Keratinocyte (primary cell): ENCODE results near the gene MAT1A. TPM values are rescaled to one million over a fixed set of nuclear protein-coding genes. Genes with fewer than 3 reads are reported as not detected.

Source experiments
- DNase-seq: peaks from one replicate; pipeline ENCODE4 v3.0.0-alpha.2; 2011; ENCODE audit warnings: low read depth, missing footprints, low spot score
- FAIRE-seq: peaks from 2 replicates; lab custom pipeline; 2011; peaks lifted over from hg19 to GRCh38; lab: Jason Lieb, UNC
- H2AFZ ChIP-seq: 2 replicates; pipeline ENCODE4 v1.6.0; 2012; ENCODE audit warnings: low read length, control low read depth, inconsistent platforms; ENCODE audit not compliant: control insufficient read depth
- H3K27ac ChIP-seq: 2 replicates; pipeline ENCODE4 v1.5.1; 2011; ENCODE audit warnings: low read length; ENCODE audit not compliant: control insufficient read depth, insufficient read depth
- H3K27me3 ChIP-seq: 3 replicates; pipeline ENCODE4 v1.6.0; 2011; ENCODE audit warnings: low read length; ENCODE audit not compliant: control insufficient read depth, insufficient read depth; ENCODE audit errors: extremely low read depth
- H3K36me3 ChIP-seq, 2 experiments: 2 replicates in 1 of 2; 3 replicates in 1 of 2; pipeline ENCODE4 v1.5.1; 2011; ENCODE audit warnings: low read length in 2 of 2, mild to moderate bottlenecking in 1 of 2; ENCODE audit not compliant: control insufficient read depth in 2 of 2, insufficient read depth in 2 of 2; ENCODE audit errors: extremely low read depth in 1 of 2
- H3K4me1 ChIP-seq: 3 replicates; pipeline ENCODE4 v1.5.1; 2011; ENCODE audit warnings: low read length; ENCODE audit not compliant: control insufficient read depth, insufficient read depth; ENCODE audit errors: extremely low read depth
- H3K4me2 ChIP-seq: 3 replicates; pipeline ENCODE4 v1.6.0; 2011; ENCODE audit warnings: low read depth, low read length; ENCODE audit not compliant: control insufficient read depth, insufficient read depth; ENCODE audit errors: extremely low read depth
- H3K4me3 ChIP-seq, 3 experiments: fragments of 200-600 bp in 1 of 3; sonication (generic) in 1 of 3; 2 replicates in 2 of 3; 3 replicates in 1 of 3; pipeline ENCODE4 v1.5.1; 2011 to 2016; ENCODE audit warnings: low read length in 3 of 3, mild to moderate bottlenecking in 3 of 3, control low read depth in 2 of 3, inconsistent platforms in 1 of 3, low read depth in 1 of 3, mixed read lengths in 1 of 3, mixed run types in 1 of 3, moderate library complexity in 1 of 3; ENCODE audit not compliant: control insufficient read depth in 2 of 3, insufficient read depth in 2 of 3; ENCODE audit errors: extremely low read depth in 1 of 3
- H3K79me2 ChIP-seq: 2 replicates; pipeline ENCODE4 v1.6.0; 2012; ENCODE audit warnings: low read length; ENCODE audit not compliant: control insufficient read depth, insufficient read depth
- H3K9ac ChIP-seq: 3 replicates; pipeline ENCODE4 v1.6.0; 2011; ENCODE audit warnings: low read length; ENCODE audit not compliant: control insufficient read depth, insufficient read depth; ENCODE audit errors: extremely low read depth
- H3K9me1 ChIP-seq: 3 replicates; pipeline ENCODE4 v1.6.0; 2011; ENCODE audit warnings: low read length; ENCODE audit not compliant: control insufficient read depth, insufficient read depth; ENCODE audit errors: extremely low read depth
- H3K9me3 ChIP-seq: 2 replicates; pipeline ENCODE4 v1.5.1; 2012; ENCODE audit warnings: low read depth, low read length; ENCODE audit not compliant: control insufficient read depth
- H4K20me1 ChIP-seq: 3 replicates; pipeline ENCODE4 v1.6.0; 2011; ENCODE audit warnings: low read length; ENCODE audit not compliant: control insufficient read depth, insufficient read depth; ENCODE audit errors: extremely low read depth
- EZH2 ChIP-seq: IDR thresholded peaks from one replicate; pipeline ENCODE4 v1.6.1; 2012; ENCODE audit warnings: inconsistent platforms, mild to moderate bottlenecking, low read length, moderate library complexity
- dilution Hi-C: fragments of 300-500 bp; cut with MboI; formaldehyde crosslinking; loops from one replicate; pipeline ENCODE4 v1.7.0; 2020; ENCODE audit warnings: low sequenced_read_pairs; ENCODE audit not compliant: extremely low pct_ligation_motif_present
- polyA plus RNA-seq, 5 experiments: library from polyadenylated mRNA; depleted of rRNA in 3 of 5; stranded (reverse) in 3 of 5; stranded (forward) in 1 of 5; unstranded in 1 of 5; fragments of >200 nt; gene quantifications; 1 replicate in 1 of 5; 2 replicates in 3 of 5; 3 replicates in 1 of 5; pipeline versions ENCODE4 v1.2.1 to v1.2.3, GENCODE V29; 2011 to 2012; ENCODE audit warnings: missing spikeins in 2 of 5, low read depth in 1 of 5, low replicate concordance in 1 of 5
- TF ChIP-seq, protein P1 (sequence below), 3 experiments: IDR thresholded peaks in 1 of 3; conservative IDR thresholded peaks in 1 of 3; optimal IDR thresholded peaks in 1 of 3; 2 replicates in 2 of 3; 3 replicates in 1 of 3; pipeline versions ENCODE3 to v1.5.1; 2011; ENCODE audit warnings: low read length in 3 of 3, mild to moderate bottlenecking in 3 of 3, moderate library complexity in 2 of 3, control low read depth in 1 of 3, inconsistent platforms in 1 of 3; ENCODE audit not compliant: insufficient read depth in 2 of 3; ENCODE audit errors: extremely low read depth in 1 of 3

The MAT1A gene
- polyA plus RNA-seq, 1 donor (not counting 4 experiments of a cell fraction or from before 2014, with no cell fraction given) = 0.37 TPM

DNA sequence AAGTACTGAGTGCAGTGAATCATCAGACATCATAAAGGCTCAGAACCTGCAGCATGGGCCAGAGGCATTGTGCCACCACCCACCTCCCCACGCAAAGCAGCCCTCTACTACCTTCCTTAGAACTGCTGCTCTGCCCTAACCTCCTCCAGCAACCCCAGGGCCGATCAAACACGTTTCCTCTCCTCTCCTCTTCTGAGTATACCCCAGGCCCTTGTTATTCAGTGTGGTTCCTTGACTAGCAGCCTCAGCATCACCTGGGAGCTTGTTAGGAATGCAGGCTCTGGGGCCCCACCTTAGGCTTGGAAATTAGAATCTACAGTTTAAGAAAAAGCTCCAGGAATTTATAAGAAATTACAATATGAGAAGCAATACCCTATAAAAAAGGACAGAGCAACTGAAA lies 33.9 kb upstream of the MAT1A start:
- no peaks in the 10 kb centered on the region for H3K36me3 ChIP-seq
- H3K27me3 ChIP-seq = no peaks in the 10 kb centered on the region
- dilution Hi-C loops = no loop called here
- no peaks in the 10 kb centered on the region for H3K79me2 ChIP-seq
- H3K4me1 ChIP-seq = no peaks in the 10 kb centered on the region
- no peak overlapping the region for H3K9ac ChIP-seq
- FAIRE-seq = no peak
- H3K4me3 ChIP-seq = no peak overlapping the region
- H3K9me1 ChIP-seq = no peaks in the 10 kb centered on the region
- H3K27ac ChIP-seq = no peak overlapping the region
- no peaks in the 10 kb centered on the region for H4K20me1 ChIP-seq
- no peaks in the 10 kb centered on the region for H3K9me3 ChIP-seq
- no peak for DNase-seq
- no peak overlapping the region for H2AFZ ChIP-seq
- TF ChIP-seq, protein P1, sequence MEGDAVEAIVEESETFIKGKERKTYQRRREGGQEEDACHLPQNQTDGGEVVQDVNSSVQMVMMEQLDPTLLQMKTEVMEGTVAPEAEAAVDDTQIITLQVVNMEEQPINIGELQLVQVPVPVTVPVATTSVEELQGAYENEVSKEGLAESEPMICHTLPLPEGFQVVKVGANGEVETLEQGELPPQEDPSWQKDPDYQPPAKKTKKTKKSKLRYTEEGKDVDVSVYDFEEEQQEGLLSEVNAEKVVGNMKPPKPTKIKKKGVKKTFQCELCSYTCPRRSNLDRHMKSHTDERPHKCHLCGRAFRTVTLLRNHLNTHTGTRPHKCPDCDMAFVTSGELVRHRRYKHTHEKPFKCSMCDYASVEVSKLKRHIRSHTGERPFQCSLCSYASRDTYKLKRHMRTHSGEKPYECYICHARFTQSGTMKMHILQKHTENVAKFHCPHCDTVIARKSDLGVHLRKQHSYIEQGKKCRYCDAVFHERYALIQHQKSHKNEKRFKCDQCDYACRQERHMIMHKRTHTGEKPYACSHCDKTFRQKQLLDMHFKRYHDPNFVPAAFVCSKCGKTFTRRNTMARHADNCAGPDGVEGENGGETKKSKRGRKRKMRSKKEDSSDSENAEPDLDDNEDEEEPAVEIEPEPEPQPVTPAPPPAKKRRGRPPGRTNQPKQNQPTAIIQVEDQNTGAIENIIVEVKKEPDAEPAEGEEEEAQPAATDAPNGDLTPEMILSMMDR (optimal IDR thresholded peaks at IDR 0.05 in 1 of 3, IDR thresholded peaks at IDR 0.05 in 1 of 3, conservative IDR thresholded peaks at IDR 0.05 in 1 of 3; ENCODE audit: extremely low read depth in 1 of 3, insufficient read depth in 2 of 3, low read length in 3 of 3) = no peak
- no peak for TF ChIP-seq EZH2
- H3K4me2 ChIP-seq = no peak overlapping the region

DNA sequence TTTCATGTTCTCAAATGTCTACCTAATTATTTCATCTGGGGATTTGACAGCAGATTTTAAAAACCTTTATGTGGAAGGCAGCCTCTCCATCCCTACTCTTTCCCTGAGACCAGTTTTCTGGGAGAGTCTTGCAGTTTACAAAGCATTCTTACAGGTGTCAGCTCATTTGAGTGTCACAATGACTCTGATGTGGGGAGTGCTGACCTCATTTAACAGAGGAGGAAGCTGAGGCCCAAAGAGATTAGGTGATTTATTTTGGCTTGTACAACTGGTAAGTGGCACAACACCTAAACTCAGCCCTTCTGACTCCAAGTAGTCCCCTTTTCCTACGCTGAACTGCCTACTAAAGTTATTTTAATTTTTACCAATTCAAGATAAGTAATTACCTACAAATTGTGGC lies 33.3 kb upstream of the MAT1A start:
- Histone ChIP-seq H3K4me3 (no peak overlapping the region), H3K27ac (no peak overlapping the region), H3K9me3 (no peaks in the 10 kb centered on the region), H4K20me1 (no peaks in the 10 kb centered on the region), H3K79me2 (no peaks in the 10 kb centered on the region), H3K9ac (no peak overlapping the region), H3K4me1 (no peaks in the 10 kb centered on the region), H3K36me3 (no peaks in the 10 kb centered on the region), H3K4me2 (no peak overlapping the region), H3K27me3 (no peaks in the 10 kb centered on the region), H2AFZ (no peak overlapping the region), H3K9me1 (no peaks in the 10 kb centered on the region)
- dilution Hi-C loops = no loop called here
- FAIRE-seq = no peak
- no peak for TF ChIP-seq EZH2
- TF ChIP-seq, protein P1 (optimal IDR thresholded peaks at IDR 0.05 in 1 of 3, IDR thresholded peaks at IDR 0.05 in 1 of 3, conservative IDR thresholded peaks at IDR 0.05 in 1 of 3; ENCODE audit: extremely low read depth in 1 of 3, insufficient read depth in 2 of 3, low read length in 3 of 3) = no peak
- DNase-seq = no peak
